GM12878 (cell line): ENCODE measurements around the gene HOXA1.

Source experiments
- BCL3 ChIP-seq: IDR thresholded peaks from 2 replicates; pipeline ENCODE4 v1.6.1; 2011; ENCODE audit warnings: borderline replicate concordance, low read depth, mild to moderate bottlenecking, moderate library complexity, low read length; ENCODE audit not compliant: insufficient read depth, poor library complexity, severe bottlenecking
- CHD1 ChIP-seq: IDR thresholded peaks from 2 replicates; pipeline ENCODE4 v1.6.1; 2012; ENCODE audit warnings: low read depth, low read length, improper control_type of control experiment
- CTCF ChIP-seq, 3 experiments: IDR thresholded peaks in 2 of 3; conservative IDR thresholded peaks in 1 of 3; 2 replicates each; pipeline ENCODE4 v1.5.1; 2011; ENCODE audit warnings: low read depth in 3 of 3, low read length in 3 of 3, mild to moderate bottlenecking in 3 of 3, control low read depth in 2 of 3, moderate library complexity in 2 of 3, inconsistent platforms in 1 of 3, mixed read lengths in 1 of 3; ENCODE audit not compliant: control insufficient read depth in 2 of 3, insufficient read depth in 1 of 3; ENCODE audit errors: extremely low read depth in 1 of 3
- DPF2 ChIP-seq: fragments of 450-650 bp; IDR thresholded peaks from 2 replicates; pipeline ENCODE4 v1.6.1; 2017; ENCODE audit warnings: mild to moderate bottlenecking
- EZH2 ChIP-seq: IDR thresholded peaks from 2 replicates; pipeline ENCODE4 v1.6.1; 2012; ENCODE audit warnings: low read depth, mild to moderate bottlenecking, control low read depth, inconsistent platforms, low read length, borderline replicate concordance; ENCODE audit not compliant: control insufficient read depth
- HDAC2 ChIP-seq: fragments of 200-600 bp; sonication (generic); IDR thresholded peaks from 2 replicates; pipeline ENCODE4 v1.6.1; 2017
- NR2C2 ChIP-seq: IDR thresholded peaks from 2 replicates; pipeline ENCODE4 v1.6.1; 2011; ENCODE audit warnings: borderline replicate concordance, low read depth; ENCODE audit not compliant: control insufficient read depth, insufficient read length
- POLR2A ChIP-seq: IDR thresholded peaks from 2 replicates; pipeline ENCODE4 v1.6.1; 2011; ENCODE audit warnings: low read depth, mild to moderate bottlenecking, low read length
- RAD21 ChIP-seq: IDR thresholded peaks from 2 replicates; pipeline ENCODE4 v1.6.1; 2011; ENCODE audit warnings: mild to moderate bottlenecking, low read depth, low read length, moderate library complexity; ENCODE audit not compliant: insufficient read depth

- TF ChIP-seq HDAC2 (no peak), CTCF (IDR thresholded peaks at IDR 0.05 in 2 of 3, conservative IDR thresholded peaks at IDR 0.05 in 1 of 3; ENCODE audit: control insufficient read depth in 2 of 3, extremely low read depth in 1 of 3, insufficient read depth in 1 of 3, low read depth in 3 of 3, low read length in 3 of 3) (no peak), NR2C2 (no peak), POLR2A (no peak), CHD1 (no peak), BCL3 (no peak), EZH2 (no peak), RAD21 (no peak), DPF2 (no peak)
Observed at GRCh38 chr7:27046854-27047549, 48.8 kb downstream of the HOXA1 start.
